ENCODE measurements around the gene CDH19. TPM values are rescaled to one million over a fixed set of nuclear protein-coding genes. Genes with fewer than 3 reads are reported as not detected.
"Not testable (repeated sequence)": the region's sequence is repeated elsewhere in the genome, so short reads cannot be mapped to it uniquely, and the experiment has no call there.

Gene CDH19
- polyA plus RNA-seq, 3 donors: 0.18 to 0.27 (median 0.26) TPM

DNA sequence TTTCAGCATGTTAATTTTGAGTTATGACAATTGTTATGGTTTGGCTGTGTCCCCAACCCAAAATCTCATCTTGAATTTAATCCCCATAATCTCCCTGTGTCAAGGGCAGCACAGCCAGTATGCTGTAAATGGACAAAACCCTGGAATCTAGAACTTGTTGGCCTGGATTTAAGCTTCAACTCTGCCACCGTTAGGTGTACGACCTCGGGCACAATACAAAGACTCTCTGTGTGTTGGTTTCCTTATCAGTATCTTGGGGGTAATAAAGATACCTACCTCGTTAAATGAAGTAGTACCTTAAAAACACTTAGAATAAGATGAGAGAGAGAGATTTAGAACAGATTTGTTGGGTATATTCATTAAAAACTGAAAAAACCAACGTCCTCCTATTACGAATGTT, 106.5 kb downstream of the CDH19 start:
- DNase-seq (ENCODE audit: extremely low read depth in 1 of 11, low read depth in 9 of 11, low spot score in 4 of 11): no peak

DNA sequence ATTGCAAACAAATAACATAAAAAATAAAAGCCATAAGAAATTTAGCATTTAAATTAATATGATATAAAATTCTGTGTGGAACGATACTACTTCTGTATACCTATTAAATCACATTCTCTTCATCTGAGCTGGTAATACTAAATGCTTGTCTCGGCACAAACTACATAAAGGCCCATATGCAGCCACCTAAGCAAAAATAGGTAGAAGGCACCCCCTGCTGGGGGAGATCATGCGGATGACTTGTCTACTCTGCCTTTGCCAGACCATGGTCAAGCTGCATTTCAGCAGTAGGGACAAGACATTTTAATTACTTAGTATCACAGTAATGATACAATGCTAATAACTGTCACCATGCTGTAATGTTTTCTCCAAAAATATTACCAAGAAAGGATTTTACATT, 108.0 kb downstream of the CDH19 start:
- peak; percentile 54 to 79 (median 64) for DNase-seq (ENCODE audit: extremely low read depth in 1 of 11, low read depth in 9 of 11, low spot score in 4 of 11)

DNA sequence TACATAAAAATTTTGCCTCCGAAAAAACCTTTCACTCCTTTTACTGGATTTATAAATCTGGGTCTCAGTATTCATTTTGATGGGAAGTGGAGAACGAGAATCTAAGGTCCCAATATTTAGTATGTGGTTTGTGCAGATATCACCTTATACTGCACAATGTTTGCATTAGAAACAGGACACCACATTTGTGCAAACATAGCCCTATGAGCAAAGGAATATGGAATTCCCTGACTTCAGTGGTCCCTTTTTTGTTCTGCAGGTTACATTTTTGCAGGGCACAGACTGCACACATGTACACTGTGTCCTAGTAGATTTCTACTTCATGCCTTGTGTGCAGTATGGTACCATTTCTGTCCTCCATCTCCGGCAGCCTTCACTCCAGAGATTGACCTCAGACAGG, 130.0 kb downstream of the CDH19 start:
- no peak for DNase-seq (ENCODE audit: extremely low read depth in 1 of 11, low read depth in 9 of 11, low spot score in 4 of 11)

DNA sequence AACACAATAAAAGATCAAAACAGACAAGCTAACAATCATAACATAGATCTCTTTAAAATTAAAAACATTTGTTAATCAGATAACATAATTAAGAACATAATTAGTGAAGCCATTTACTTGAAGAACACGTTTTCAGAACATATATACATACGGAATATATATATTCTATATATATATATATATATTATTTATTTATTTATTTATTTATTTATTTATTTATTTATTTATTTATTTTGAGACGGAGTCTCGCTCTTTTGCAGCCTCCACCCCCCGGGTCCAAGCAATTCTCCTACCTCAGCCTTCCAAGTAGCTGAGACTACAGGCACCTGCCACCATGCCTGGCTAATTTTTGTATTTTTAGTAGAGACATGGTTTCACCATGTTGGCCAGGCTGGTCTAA, 137.7 kb downstream of the CDH19 start:
- DNase-seq (ENCODE audit: extremely low read depth in 1 of 11, low read depth in 9 of 11, low spot score in 4 of 11): not testable (repeated sequence)

DNA sequence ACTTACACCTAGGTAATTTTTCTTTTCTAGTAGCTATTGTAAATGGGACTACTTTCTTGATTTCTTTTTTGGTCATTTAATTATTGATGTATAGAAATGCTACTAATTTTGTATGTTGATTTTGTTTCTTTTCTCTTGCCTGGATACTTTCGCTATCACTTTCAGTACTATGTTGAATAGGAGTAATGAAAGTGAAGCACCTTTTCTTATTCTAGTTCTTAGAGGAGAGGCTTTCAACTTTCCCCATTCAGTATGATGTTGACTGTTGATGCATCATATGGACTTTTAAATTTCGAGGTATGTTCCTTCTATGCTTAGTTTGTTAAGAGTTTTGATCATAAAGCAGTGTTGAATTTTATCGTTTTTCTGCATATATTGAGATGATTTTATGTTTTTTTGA, 142.5 kb downstream of the CDH19 start:
- no peak for DNase-seq (ENCODE audit: extremely low read depth in 1 of 11, low read depth in 9 of 11, low spot score in 4 of 11)

DNA sequence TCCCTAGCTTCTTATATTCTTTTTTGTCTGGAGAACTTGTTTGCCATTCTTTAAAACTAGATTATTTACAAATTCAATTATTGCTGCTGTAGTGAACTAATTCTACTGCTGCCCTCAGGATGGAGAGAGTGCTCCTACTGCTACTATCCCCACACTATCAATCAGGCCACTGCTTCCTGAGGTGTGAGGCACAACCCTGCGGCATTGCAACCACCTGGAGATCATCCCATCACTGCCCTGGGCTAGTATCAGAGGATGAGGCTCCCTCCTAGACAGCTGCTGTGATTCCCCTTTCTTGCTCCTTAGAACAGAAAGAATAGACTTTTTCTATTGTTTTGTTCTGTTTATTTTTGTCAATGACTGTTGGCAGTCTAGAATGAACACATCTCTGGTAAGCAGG, 146.6 kb downstream of the CDH19 start:
- DNase-seq (ENCODE audit: extremely low read depth in 1 of 11, low read depth in 9 of 11, low spot score in 4 of 11): no peak

Data from renal cortex interstitium (tissue), 11 donors.